DMS53 (cell line): Measurements from ENCODE around the gene LHFPL2.

Experiments
- DNase-seq: peaks from one replicate; lab custom pipeline; 2025; lab: John Stamatoyannopoulos, UW

LHFPL2 gene

DNA sequence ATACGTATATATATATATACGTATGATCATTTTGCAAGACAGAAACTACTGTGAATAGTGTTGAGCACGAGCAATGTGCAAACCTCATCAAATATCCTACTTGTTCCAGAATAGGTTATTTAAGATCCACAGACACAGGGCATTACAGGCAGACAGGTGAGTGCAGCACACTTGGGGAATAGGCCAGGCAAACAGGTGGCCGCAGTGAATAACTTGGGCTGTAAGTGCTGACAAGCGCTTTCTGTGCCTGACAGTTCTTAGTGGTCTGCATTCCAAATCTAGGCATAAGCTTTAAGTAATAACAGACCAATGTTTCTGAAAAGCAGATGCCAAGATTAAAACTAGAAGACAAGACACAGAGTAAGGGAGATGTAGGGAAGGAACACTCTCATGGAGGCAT is 77.9 kb downstream of the LHFPL2 start:
- DNase-seq: no peak

DNA sequence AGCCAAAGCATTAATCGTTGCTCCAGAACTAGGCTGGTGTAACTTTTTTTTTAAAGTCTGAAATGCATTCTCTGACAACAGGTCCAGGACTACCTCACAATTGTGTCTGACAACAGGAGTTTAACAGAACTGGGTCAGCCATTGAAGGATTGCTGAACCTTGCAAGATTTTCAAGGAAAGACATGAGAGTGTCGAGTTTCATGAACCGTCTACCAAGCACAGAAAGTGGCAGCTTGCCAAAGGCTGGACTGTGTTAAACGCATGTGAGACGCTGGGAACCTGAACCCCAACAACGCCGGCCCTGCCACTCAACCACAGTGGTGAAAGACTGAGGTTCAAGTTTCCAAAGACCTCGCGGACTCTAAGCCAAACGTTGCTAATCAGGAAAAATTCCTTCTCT is 79.1 kb downstream of the LHFPL2 start:
- peak; percentile 50 for DNase-seq

DNA sequence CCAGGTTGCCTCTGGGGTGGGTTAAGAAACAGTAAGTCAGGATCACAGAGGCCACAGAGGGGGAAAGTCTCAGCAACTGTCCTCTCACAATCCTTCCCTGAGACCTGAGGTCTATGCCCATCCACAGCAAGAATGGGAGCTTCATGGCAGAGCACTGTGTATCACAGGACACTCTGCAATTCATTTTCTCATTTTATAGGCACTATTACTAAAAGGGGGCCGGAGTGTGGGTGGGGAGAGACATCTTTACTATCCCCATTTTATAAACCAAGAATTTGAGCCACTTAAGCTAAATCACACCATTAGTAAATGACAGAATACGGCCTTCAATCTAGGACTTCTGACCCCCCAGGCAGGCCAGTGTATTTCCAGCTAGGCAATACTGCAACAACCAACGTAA is 79.9 kb downstream of the LHFPL2 start:
- DNase-seq: no peak

DNA sequence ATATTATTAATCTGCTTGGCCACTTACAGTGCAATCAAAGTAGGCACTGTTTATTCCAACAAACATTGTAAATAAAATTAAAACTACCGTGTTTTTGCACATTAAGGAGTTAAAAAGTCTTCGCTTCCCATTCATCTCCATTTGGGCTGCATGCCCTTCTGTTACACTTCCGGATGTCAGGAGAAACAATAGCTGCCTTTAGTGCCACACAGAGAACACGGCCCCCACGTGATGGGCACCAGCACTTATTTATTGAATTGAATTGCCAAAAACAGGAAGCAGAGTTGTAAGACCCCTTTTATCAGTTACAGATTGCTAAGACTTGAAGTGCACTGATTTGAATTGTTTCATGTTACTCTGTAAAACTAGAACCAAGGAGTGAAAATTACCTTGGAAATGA is 80.4 kb downstream of the LHFPL2 start:
- DNase-seq: no peak

DNA sequence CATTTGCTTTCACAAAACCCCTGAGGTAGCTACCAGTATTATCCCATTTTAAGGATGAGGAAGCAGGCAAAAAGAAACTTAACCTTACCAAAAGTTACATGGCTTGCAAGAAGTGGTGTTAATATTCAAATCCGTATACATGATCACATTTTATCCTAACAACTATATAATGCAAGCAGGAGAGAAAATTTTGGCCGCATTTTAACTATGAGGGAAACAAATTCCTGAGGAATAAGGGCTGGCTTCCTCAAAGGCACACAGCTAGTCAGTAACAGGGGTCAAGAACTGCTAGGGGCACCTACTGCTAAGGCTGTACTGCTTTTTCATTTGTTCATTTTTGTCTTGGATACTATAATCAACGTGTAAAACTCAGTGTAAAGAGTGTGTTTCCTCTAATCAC is 81.0 kb downstream of the LHFPL2 start:
- DNase-seq: no peak

DNA sequence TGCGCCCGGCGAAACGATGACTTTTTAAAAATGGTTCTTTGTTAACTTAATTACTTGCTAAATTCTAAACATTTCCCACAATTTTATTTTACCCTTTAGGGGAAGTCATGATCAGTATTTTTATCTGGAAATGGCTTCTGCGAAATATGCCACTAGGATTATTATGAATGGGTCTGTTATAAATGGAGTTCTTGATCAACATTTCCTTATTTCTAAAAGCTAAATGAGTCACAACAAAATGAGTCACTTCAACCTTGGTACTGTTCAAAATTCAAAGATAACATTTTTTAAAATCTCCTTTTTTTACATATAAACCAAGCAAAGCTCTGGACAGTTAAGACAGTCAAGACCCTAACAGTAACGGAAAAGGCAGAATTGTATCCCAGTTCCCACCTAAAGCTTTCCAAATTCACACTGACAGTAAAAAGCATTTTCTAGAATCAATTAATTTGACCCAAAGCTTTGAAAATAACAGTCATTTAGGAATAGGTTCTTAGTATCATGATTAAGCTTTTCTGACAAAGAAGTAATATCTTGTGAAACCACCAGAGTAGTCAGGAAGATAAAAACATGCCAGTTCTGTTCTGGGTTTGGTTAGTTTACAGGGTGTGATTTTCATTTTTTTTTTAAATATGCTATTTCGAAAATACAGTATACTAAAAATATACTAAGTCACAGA is 81.7 kb downstream of the LHFPL2 start:
- no peak for DNase-seq

DNA sequence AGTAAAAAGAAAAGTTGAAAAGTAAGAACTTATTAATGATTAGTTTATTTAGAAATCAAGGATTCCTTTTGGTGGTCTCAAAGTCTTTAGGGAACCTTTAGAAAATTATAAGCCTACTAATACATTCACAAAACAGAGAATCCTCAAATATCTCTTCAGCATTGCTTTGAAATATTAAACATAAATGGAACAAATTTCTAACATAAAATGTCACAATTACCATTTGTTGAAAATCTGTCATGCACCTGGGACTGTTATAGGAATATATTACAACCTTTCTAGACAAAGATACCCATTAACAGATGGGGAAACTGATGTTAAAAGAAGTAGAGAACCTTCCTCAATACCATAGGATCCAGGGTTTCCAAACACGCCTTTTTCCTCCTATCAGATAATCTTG is 83.2 kb downstream of the LHFPL2 start:
- DNase-seq: no peak

DNA sequence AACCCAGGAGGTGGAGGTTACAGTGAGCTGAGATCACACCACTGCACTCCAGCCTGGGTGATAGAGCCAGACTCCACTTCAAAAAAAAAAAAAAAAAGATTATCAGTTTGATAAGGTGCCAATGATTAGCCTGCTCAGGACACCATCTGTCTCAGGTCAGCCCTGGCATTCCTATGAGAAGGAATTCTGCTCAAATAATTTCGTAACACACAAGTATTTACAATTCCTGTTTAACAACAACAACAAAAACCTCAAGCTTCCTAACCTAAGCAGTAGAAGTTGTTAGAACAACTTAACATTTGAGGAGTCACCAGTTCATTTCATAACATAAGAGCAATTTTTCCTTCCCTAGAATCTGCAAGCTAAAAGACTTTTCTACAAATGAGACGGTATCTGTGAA is 85.0 kb downstream of the LHFPL2 start:
- no peak for DNase-seq

DNA sequence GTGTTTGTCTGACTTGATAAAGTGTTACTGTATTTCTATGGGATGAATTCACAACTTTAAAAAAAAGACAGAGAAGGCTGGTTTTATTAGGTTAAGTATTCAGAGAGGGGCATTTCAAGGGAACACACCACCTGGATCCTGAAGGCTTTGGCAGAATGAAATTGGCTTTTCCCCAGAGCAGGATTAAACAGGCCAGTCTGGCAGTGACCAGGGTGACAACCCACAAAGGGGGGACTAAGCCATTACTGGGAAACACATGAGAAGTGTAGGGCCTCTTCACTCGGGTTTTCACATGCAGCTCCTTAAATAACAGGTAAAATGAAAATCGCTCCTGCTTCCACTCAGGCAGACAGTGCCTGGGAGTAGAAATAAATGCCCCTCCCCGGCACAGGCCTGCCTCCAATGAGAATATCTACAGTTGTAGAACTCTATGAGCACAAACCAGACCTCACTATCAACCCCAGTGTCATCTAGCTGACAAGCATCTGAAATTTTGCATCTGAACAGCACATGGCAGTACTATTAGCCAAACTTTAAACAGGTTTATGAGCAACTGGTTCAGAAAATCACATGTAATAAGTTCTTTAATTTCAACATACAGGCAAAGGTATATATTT is 85.8 kb downstream of the LHFPL2 start:
- no peak for DNase-seq

DNA sequence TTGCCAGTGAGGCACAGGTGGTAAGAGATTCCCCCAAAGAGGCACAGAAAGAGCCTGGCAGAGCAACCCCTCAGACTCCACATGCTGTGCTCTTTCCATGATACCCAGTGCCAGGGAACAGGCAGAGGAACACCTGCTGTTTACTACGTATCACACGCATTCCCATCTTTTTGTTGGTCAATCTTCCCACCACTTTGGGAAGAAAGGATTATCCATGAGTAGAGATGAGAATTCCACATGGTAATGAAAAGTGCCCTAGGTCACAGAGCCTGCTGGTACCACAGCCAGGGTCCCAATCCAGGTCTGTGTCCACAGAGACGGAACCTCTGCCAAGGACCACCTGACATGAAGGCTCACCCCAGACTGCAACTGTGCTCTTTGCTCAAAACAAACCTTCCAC is 86.6 kb downstream of the LHFPL2 start:
- no peak for DNase-seq

DNA sequence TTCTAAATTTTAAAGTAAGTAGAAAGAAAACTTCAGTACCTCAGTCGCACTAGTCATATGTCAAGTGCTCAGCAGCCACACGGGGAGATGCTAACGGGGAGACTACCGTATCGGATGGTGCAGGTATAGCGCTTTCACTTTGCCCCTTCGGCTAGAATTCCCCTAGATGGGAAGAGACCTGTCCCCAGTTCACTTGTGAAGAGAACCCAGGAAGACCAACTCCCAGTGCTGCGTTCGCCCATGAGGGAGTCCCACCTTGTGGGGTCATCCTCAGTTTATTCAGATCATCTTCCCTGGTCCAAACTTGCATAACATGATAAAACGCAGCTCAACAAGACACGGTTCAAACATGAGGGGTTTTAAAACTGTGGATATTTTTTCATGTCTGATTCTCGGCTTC is 87.3 kb downstream of the LHFPL2 start:
- no peak for DNase-seq

DNA sequence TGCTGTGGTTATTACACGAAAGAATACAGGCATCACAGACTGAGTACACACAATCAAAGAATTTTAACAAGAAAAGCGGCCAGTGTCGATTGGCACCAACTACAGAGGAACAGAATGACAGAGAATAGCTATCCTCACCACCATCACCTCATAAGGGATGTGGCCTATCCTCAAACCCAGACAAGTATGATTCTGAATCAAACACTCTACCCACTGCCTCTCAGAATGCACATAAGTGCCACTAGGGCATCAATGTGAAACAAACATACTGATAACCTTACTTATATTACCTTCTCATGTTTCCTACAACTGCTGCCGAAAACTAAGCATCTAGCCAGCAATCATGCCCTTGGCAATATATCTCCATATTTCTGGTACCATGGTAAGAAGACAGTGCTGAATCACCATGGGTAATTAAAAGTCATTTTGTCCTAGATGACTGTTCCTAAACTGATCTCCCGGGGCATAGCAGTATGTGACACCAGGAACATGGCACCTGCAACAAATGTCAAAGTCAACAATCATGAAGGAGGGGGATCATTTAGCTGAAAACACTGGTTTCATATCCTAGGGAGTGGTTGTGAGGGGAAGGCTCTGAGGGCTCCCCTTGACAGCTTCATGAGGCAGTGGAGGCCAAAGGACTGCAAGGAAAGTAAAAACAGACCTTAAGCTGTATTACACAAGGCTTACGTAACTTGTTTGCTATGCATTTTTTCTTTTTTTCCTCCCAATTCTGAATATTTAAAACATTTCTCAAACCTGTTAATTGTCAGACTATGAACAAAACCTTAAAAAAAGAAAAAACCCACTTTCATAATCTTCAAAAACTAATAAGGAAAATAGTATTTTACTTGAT is 88.3 kb downstream of the LHFPL2 start:
- no peak for DNase-seq

DNA sequence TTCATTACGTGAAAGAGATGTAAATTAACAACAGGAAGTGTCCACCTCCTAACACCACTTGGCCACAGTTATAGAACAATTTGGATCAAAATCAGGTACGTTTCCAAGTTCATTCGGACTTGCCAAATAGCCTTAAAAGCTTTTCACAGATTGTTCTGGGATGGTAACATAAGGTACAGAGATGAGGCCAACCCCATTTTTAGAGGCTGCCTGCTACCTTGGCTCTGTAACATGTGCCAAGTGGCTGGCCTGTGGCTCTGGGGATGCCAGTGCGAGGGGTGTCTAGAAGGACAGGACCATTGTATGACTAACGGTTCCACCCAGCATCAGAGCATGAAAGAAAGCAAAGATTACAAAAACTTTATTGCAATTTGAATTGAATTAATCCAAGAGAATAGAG is 91.0 kb downstream of the LHFPL2 start:
- DNase-seq: no peak

DNA sequence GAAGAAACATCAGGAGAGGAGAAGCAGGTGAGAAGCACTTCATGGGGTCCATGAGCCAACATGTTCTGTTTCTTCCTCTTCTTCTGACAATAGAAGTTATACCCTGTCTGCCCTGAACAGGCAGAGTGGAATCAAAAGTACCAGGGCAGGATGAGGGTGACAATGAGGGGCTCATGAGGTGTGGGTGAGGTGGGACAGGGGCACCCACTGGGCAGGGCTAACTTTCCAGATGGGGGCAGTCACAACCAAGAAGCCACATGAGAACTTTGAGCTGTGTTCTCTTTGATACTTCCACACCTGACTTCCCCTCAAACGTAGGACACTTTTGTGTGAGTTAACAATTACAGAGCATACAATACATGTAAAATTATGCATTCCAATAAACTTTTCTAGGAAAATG is 92.7 kb downstream of the LHFPL2 start:
- DNase-seq: no peak

DNA sequence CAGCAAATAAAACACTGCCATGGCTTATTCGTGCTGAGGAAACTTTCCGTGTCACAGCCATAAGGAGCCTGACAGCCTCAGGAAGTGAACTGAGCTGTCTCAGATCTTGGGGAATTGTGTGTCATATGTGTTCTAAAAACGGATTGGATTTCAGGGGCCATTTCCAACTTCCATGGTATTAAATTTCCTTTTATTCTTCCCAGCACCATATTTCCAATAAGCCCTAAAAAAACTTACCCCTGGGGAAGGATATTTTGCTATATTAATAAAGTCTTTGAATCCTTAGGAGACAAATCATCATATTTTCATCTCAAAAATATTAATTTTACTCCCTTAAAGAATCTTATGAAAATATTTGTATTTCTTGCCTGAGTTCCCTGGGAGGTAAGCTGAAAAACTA is 93.9 kb downstream of the LHFPL2 start:
- no peak for DNase-seq

DNA sequence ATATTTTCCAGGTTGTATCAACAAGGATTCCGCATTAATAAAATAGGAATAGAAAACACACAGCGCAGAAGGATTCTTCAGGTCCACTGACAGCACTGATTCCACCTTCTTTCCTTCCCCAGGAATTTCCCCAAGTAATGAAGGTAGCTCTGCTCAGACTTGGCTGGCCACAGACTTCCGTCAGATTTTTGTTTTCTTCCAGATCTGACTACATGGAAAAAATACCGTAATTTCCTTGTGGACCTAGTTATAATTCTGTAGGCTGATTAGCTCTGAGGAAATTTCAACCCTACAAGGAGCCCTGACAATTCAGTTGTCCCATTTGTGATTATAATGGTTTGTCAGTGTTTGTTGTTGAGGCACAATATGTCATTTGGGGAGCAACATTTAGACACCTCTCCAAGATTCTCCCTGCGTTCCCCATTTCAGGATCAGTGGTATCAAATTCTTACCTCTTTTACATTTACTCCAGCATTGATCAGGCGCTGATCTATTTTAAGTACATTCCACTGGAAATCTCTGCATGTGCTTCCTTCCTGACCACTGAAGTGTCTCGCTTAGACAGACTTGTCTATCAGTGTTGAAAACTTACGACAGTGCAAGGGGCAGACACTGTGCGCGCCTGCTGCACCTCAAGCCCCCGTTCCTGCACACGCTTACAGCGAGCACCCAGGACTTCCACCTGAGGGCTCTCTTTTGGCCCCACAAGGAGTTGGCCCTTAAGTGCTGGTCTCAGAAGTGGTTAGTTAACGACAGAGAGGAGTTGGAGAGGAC is 94.8 kb downstream of the LHFPL2 start:
- DNase-seq: no peak

DNA sequence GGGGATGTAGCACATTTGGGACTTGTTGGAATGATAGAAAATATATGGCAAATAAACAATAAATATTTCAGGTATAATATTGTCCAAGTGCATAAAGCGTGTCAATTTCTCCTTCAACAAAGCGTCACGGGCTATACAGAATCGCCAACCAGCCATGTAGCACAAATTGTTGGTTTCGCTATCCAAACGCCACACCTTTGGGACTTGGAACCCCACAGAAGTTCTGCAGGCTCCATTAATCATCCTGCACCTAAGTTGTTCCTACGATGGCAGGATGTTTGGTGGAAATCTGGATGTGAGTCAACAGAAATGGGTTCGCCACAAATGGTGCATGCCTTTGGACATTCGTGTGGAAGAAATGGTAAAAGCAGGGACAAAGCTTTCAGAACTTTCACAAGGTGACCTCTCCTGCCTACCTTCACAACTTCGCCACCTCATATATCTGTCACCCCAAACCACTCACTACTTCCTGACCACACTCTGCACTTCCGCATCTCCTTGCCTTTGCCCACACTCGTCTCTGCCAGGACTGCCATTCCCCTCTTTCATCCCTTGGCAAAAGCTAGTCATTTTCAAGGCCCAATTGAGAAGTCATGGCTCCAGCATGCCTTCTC is 95.7 kb downstream of the LHFPL2 start:
- no peak for DNase-seq

DNA sequence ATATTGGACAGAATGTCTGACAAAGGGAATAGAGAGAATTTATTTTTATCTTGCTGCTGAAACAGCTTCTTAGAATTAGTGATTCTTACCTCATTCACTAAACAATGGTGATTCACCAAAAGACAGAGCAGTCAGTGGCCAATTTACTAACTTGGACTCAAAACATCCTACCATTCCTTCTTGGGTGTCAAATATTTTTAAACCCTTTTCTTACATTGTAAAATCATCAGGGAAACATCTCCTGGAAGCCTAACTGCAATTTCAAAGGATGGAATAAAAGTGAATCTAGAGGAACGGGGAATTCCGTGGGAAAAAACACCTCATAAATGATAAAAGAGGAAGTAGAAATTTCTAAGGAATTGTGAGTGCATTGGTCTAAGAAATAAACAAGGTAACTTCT is 97.7 kb downstream of the LHFPL2 start:
- DNase-seq: no peak

DNA sequence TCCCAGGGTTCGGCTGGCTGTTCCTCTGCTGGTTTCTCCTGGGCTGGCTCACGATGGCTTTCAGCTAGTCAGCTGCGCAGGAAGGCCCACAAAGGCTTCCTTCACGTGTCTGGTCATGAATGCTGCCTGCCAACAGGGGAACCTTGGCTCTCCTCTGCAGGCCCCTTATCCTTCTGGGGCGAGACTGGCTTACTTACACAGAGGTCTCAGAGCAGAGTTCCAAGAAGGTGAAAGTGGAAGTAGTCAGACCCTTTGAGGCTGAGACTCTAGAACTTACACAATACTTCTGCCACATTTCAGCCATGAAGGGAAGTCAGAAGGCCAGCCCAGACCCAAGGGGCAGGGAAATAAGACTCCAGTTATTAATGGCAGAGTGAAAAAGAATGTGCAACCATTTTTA is 99.5 kb downstream of the LHFPL2 start:
- no peak for DNase-seq

DNA sequence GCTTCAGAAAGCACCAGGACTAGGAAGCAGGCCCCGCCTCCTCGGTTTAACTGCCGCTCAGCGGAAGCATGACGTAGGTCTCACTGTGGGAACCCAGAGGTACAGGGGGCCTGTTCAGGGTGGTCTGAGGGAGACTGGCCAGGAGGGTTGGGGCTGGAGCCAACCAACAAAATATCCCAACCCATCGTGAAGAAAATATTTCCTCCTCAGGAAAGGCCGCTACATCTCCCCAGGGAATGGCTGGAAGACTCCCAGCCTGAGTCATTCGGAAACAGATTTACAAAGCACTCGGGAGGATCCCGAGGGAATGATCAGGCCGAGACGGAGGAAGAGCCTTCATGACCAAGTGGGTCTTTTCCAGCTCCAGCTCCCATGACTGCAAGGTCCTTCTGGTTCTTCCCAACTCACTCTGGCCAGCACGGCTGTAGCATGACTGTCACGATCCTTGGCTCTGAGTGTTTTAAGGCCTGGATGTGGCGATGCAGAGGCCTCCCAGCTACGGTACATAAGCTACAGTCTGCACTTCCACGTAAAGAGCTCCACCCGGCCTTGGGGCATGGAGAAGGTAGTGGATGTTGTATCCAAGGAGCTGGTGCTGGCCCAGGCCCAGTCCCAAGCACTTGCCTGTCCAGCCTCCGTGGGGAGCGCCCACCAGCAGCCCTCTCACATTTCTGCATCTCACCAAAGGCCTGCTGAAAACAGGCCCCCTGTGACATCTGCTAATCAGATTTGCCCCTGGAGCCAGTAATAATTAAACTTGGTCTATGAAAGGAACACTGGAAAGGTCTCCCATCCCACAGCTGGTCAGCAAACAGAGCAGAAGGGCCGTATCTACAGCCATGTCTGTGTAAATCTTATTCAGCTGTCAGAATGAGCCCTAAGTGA is 100.6 kb downstream of the LHFPL2 start:
- DNase-seq: no peak

DNA sequence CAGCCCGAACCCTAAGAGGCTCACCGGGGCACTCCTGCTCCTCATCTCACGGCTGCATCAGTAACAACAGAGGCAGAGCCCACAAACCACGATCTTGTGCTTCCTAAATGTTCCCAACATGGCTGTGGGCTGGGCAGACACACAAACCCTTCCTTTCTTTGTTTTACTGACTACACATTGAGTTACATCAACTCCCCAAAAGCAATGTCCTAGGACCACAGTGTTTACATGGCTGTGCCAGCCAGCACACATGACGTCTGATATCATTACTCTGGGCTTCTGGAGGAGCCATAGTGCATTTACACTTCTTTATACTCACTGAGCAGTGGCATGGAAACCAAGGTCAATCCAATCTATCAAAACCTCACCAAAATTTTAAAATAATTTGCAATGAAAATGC is 101.4 kb downstream of the LHFPL2 start:
- no peak for DNase-seq
